GM21390 (cell line): Measurements from ENCODE around the gene GLRA1.
A peak's percentile ranks its signal among the peaks of the same experiment; 100 is the strongest.

Source experiments
- ATAC-seq: cut with Tn5 transposase; IDR thresholded peaks from one replicate; pipeline ENCODE4 v1.9.1; 2021; ENCODE audit not compliant: unreplicated experiment

The GLRA1 gene

GRCh38 chr5:151779531-151780125 lies 145.0 kb downstream of the GLRA1 start:
- ATAC-seq: peak; percentile 47

GRCh38 chr5:151775025-151775606 lies 149.5 kb downstream of the GLRA1 start:
- no peak for ATAC-seq

DNA sequence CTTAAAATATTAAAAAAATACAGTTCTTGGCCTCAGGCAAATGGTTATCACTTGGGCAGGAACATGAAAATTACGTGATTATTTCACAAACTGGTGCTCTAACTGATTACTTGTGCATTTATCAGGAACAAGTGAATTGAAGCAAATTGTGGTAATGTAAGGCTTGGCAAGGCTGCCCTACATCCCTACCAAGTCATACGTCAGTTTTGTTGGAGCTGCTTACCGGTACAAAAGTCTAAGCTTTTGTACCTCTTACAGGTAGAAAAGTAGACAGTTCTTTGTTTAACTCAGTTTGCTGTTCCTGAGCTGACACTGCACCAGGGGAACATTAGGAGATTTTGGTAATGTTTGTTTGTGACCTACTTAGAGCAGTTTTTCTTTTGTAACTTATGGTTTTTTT lies 150.7 kb downstream of the GLRA1 start:
- ATAC-seq: no peak

DNA sequence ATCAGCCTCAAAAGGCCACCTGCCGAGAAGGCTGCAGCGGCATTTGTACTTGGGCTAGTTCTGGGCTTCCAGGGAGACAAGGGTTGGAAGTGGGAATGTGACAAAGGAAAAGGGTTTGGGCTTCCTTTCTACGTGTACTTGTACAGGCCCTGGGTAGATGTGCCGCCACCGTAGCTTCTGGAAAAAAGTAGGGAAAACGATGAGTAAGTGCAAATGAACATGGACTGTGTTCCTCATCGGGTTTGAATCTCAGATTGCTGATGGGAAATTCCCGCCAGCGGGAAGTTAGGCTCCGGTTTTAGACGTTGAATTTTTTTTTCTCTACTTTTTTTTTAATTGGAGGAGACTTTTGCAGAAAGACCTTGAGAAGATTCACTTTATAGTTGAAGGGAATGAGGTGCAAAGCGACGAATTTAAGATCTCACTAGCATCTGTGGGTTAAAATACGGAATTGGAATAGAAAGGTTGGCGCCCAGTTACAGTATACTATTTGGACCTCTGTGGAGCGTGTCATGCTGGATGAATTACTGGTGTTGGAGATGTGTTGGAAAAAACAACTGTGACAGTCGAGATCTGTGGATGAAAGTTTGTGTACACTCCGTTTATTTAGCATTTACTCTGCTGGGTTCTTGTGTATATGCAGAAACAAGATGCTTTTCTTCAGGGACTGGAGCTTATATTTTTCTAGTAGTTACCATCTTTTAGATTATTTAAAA lies 151.6 kb downstream of the GLRA1 start:
- ATAC-seq: no peak
